Testis (tissue), 3 donors: ENCODE results near the gene LRRC26. TPM values are rescaled to one million over a fixed set of nuclear protein-coding genes. Genes with fewer than 3 reads are reported as not detected.

Source experiments
- DNase-seq: peaks from one replicate; pipeline ENCODE4 v3.0.0-alpha.2; 2019
- H3K27ac ChIP-seq, 2 donors: fragments of 200-600 bp; sonication (generic); one replicate each; pipeline ENCODE4 v1.5.1; 2019
- H3K27me3 ChIP-seq: fragments of 200-600 bp; sonication (generic); one replicate; pipeline ENCODE4 v1.5.1; 2019
- H3K36me3 ChIP-seq: fragments of 200-600 bp; sonication (generic); one replicate; pipeline ENCODE4 v1.5.1; 2017; ENCODE audit warnings: low read depth; ENCODE audit errors: missing control alignments
- H3K4me1 ChIP-seq: fragments of 200-600 bp; sonication (generic); one replicate; pipeline ENCODE4 v1.5.1; 2019
- H3K4me3 ChIP-seq, 2 donors: fragments of 200-600 bp; sonication (generic); one replicate each; pipeline ENCODE4 v1.5.1; 2017 to 2019
- H3K9me3 ChIP-seq: fragments of 200-600 bp; sonication (generic); one replicate; pipeline ENCODE4 v1.5.1; 2017
- POLR2A ChIP-seq: fragments of 450-650 bp; IDR thresholded peaks from one replicate; pipeline ENCODE4 v1.6.1; 2017; ENCODE audit warnings: antibody characterized with exemption, mild to moderate bottlenecking, moderate library complexity
- WGBS, 2 donors: methylation state at CpG; one replicate each; pipeline ENCODE4 v1.1.5; 2018; 5-methylcytosine and 5-hydroxymethylcytosine counted together
- intact Hi-C: fragments of 100-400 bp; cut with DNase I; formaldehyde crosslinking; loops from one replicate; pipeline ENCODE4 v1.15.1; 2023; ENCODE audit warnings: low total_unique reads
- polyA plus RNA-seq: library from polyadenylated mRNA; stranded (reverse); fragments of 350-450 nt; fragmentation: Illumina TruSeq; extraction: RNeasy Lipid Tissue Mini Kit (QIAGEN cat#74804); gene quantifications from one replicate; pipeline ENCODE4 v1.2.3, GENCODE V29; 2014; ENCODE audit warnings: low read depth, low replicate concordance; ENCODE audit not compliant: insufficient read depth
- total RNA-seq, 2 donors: library from RNA; depleted of rRNA; stranded (reverse); fragments of >200 nt; gene quantifications; one replicate each; pipeline ENCODE4 v1.2.3, GENCODE V29; 2016
- TF ChIP-seq, protein P1 (sequence below), 3 experiments: fragments of 450-650 bp in 2 of 3; fragments of 200-600 bp in 1 of 3; sonication (generic) in 1 of 3; IDR thresholded peaks; one replicate each; pipeline ENCODE4 v1.5.1; 2016 to 2019; ENCODE audit warnings: antibody characterized with exemption in 3 of 3, mild to moderate bottlenecking in 2 of 3, moderate library complexity in 1 of 3

LRRC26 gene
- total and polyA plus RNA-seq, 3 donors from 2014 or later = 2.4 to 5.1 TPM; not detected in 1

DNA sequence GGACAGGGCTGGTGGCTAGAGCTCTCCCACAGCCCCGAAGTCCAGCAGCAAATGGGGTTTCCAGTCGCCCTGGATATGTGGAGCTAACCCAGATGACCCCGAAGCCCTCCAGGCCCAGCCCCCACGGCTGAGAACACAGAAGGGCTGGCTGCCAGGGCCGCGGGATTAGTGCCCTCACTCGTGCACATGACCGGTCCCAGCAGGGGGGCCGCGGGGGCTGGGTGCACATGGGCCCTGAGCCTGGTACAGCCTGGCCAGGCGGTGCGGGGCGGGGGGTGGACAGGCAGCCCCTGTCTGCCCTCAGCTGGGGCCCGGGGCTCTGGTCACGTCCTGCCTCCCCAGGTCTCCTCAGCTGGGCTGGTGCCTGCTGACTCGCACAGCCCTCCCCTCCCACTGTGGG lies 24.5 kb upstream of the LRRC26 start:
- Histone ChIP-seq H3K27ac (no peak overlapping the region), H3K4me3 (no peak overlapping the region), H3K9me3 (no peaks in the 10 kb centered on the region), H3K4me1 (peaks cover 27% of the 10 kb centered on the region), H3K36me3 (no peaks in the 10 kb centered on the region), H3K27me3 (no peaks in the 10 kb centered on the region)
- 63 to 68% methylated on average over 5 to 11 of the region's 16 CpGs for WGBS, 2 donors
- TF ChIP-seq, protein P1, sequence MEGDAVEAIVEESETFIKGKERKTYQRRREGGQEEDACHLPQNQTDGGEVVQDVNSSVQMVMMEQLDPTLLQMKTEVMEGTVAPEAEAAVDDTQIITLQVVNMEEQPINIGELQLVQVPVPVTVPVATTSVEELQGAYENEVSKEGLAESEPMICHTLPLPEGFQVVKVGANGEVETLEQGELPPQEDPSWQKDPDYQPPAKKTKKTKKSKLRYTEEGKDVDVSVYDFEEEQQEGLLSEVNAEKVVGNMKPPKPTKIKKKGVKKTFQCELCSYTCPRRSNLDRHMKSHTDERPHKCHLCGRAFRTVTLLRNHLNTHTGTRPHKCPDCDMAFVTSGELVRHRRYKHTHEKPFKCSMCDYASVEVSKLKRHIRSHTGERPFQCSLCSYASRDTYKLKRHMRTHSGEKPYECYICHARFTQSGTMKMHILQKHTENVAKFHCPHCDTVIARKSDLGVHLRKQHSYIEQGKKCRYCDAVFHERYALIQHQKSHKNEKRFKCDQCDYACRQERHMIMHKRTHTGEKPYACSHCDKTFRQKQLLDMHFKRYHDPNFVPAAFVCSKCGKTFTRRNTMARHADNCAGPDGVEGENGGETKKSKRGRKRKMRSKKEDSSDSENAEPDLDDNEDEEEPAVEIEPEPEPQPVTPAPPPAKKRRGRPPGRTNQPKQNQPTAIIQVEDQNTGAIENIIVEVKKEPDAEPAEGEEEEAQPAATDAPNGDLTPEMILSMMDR (IDR thresholded peaks at IDR 0.05) = no peak
- no peak for TF ChIP-seq POLR2A
- no peak for DNase-seq
- intact Hi-C loops = no loop called here

DNA sequence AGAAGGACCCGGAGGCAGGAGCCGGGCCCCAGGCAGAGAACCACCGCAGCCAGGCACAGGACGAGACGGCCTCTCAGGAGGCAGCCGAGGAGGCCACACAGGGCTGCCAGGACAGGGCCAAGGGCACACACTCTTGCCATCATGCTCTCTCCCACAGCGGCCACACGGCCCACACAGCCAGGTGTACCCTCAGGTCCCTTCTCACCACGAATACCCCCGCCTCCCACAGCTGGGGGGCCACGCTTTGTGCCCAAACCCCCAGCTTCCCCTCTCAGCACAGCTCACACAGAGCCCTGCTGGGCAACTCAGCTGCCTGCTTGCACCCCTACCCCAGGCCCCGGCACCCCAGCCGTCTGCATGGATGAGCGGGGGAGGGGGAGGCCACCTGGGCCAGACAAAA lies 23.9 kb upstream of the LRRC26 start:
- WGBS, 2 donors = 85% methylated on average over 9 to 14 of the region's 14 CpGs
- TF ChIP-seq, protein P1 (IDR thresholded peaks at IDR 0.05) = no peak
- no peak for TF ChIP-seq POLR2A
- Histone ChIP-seq H3K27me3 (no peaks in the 10 kb centered on the region), H3K9me3 (no peaks in the 10 kb centered on the region), H3K4me1 (peaks cover 23% of the 10 kb centered on the region), H3K27ac (no peak overlapping the region), H3K36me3 (no peaks in the 10 kb centered on the region), H3K4me3 (no peak overlapping the region)
- no peak for DNase-seq
- intact Hi-C loops = no loop called here

DNA sequence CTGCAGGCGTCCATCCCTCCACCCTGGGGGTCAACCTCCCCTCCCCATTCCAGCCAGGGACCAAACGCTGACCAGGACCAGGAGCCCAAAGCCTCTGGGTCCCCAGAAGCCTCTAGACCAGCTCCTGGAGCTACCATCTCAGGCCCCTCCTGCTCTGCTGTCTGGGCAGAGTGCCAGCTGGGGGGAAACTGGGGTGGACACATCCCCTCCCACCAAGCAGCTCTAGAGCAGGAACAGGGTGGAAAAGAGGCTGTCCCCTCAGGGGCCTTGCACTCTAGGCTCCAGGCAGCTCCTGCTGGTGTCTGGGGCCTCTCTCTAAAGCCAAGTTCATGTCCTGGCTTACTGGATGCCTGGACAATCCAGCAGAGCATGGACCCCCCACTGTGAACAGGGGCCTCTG lies 23.0 kb upstream of the LRRC26 start:
- peaks cover 14% of the 10 kb centered on the region for H3K4me1 ChIP-seq
- no peak overlapping the region for H3K27ac ChIP-seq
- H3K4me3 ChIP-seq = no peak overlapping the region
- H3K36me3 ChIP-seq = no peaks in the 10 kb centered on the region
- no peak for DNase-seq
- TF ChIP-seq POLR2A = no peak
- TF ChIP-seq, protein P1 (IDR thresholded peaks at IDR 0.05) = no peak
- no peaks in the 10 kb centered on the region for H3K9me3 ChIP-seq
- intact Hi-C loops = no loop called here
- WGBS, 2 donors = 80 to 88% methylated on average over 2 of the region's 2 CpGs
- no peaks in the 10 kb centered on the region for H3K27me3 ChIP-seq

DNA sequence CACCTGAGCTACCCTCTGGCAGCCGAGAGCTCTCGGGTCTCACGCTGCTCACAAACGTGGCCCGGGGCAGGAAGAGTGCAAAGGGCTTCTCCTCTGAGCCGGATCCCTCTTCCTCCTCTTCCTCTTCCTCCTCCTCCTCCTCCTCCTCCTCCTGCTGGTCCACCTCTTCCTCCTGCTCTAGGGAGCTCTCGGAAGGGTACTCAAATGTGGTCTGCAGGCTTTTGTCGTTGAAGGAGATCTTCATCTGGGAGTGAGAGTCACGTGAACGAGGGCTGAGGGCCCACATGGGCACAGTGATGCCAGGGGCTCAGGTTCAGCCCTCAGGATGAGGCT lies 22.6 kb upstream of the LRRC26 start:
- Histone ChIP-seq H3K4me3 (no peak overlapping the region), H3K4me1 (peaks cover 14% of the 10 kb centered on the region), H3K36me3 (no peaks in the 10 kb centered on the region), H3K27ac (no peak overlapping the region), H3K9me3 (no peaks in the 10 kb centered on the region), H3K27me3 (no peaks in the 10 kb centered on the region)
- WGBS, 2 donors = 81 to 82% methylated on average over 7 to 10 of the region's 10 CpGs
- DNase-seq = no peak
- intact Hi-C loops = no loop called here
- TF ChIP-seq POLR2A = no peak
- TF ChIP-seq, protein P1 (IDR thresholded peaks at IDR 0.05) = no peak

DNA sequence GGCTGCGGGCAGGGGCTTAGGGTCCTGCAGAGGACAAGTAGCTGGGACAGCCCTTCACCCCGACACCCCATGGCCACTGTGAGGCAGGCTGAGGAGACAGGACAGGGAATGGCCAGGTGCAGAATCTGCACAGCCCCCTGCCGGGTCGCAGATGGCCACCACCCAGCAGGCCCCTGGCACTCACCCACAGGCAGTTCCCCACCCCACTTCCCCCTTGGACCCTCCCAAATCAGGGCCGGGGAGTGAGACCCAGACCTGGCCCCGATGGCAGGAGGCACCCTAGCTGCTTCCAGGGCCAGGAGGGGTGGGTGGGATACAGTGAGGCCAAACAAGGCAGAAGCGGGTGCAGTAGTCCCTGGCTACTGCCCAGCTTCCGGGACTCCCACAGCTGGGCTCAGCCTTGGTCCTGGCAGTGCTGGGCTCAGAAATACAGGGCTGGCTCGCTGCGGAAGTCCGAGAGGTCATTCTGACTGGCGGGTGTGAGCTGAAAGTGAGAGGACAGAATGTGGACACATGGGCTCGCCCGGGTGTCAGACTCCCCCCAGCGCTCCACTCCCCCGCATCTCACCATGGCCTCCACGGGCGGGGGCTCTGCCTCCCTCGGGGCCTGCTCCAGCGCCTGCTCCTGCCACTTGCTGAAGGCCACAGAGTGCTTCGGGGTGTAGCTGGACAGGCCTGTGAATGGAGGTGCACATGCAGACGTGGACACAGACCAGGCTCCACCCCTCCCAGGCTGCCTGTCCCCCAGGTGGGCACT lies 22.0 kb upstream of the LRRC26 start:
- H3K9me3 ChIP-seq = no peaks in the 10 kb centered on the region
- no peak for TF ChIP-seq POLR2A
- TF ChIP-seq, protein P1 (IDR thresholded peaks at IDR 0.05) = no peak
- H3K36me3 ChIP-seq = no peaks in the 10 kb centered on the region
- H3K4me1 ChIP-seq = peaks cover 20% of the 10 kb centered on the region
- DNase-seq = no peak
- no peak overlapping the region for H3K4me3 ChIP-seq
- H3K27ac ChIP-seq = no peak overlapping the region
- 48 to 68% methylated on average over 3 to 22 of the region's 22 CpGs for WGBS, 2 donors
- intact Hi-C loops = no loop called here
- no peaks in the 10 kb centered on the region for H3K27me3 ChIP-seq
